ENCODE measurements around the gene ABHD17A. TPM values are rescaled to one million over a fixed set of nuclear protein-coding genes. Genes with fewer than 3 reads are reported as not detected.

ABHD17A gene
- total and polyA plus RNA-seq, 9 of the 15 experiments (the other 6 are each of a cell fraction or from before 2014, with no cell fraction given) = 0.04 to 135 (median 21.8) TPM; not detected in 1

DNA sequence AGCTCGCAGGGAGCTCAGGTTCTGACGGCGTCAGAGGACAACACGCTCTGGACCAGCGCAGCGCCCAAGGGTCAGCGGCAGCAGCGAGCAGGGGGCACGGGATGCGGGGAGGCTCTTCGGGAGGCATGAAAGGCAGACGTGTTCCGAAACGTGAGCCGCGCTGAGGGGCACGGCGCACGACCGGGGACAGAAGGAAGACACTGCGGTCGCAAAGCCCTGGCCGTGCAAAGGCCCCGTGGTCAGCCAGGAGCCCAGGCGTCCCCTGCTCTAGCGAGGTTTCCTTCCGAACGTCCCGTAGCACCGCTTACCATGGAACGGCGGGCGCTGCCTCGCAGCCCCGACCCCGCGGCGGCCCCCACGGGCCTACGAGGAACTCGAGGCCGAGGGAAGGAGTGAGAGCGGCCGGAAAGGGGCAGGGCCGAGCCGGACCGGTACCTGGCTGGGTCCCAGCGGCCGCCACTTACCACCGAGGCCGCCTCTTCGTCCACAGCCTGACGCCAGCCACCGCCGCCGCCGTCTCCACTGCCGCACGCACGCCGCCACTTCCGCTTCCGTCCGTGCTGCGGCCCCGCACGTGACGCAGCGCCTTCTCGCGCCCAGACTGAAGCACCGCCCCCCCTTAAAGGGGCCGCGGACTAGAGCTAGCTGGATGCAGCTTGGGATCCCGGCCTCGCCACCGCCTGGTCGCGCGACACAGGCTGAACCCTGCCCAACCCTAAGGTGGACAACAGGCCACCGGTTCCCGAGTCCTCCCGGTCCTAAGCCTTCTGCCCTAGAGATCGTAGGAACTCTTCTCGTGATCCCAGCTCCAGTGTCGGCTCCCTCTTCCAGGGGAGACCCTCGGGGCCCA, 9.4 kb downstream of the ABHD17A start (continued):
- TF ChIP-seq RBFOX2 (IDR thresholded peaks at IDR 0.05; ENCODE audit: low read depth, low read length) (peak; percentile 96), HNRNPLL (IDR thresholded peaks at IDR 0.05; ENCODE audit: low read depth, low read length, poor library complexity, severe bottlenecking) (peak; percentile 86), SRF (CRISPR knock-in tag; IDR thresholded peaks at IDR 0.05) (peak in 1 of 2 experiments; percentile 66; a peak in 1 of 4 replicates), ZNF431 (CRISPR knock-in tag; IDR thresholded peaks at IDR 0.05) (no peak), GTF2F1 (IDR thresholded peaks at IDR 0.05; ENCODE audit: low read depth, low read length) (0 out of 2 replicates have a peak, but pooled peaks have one; percentile 42), ZNF507 (tag; conservative IDR thresholded peaks at IDR 0.05) (no peak), CSDE1 (IDR thresholded peaks at IDR 0.05) (no peak), ZNF121 (CRISPR knock-in tag; conservative IDR thresholded peaks at IDR 0.05) (no peak), MAZ (CRISPR knock-in tag; conservative IDR thresholded peaks at IDR 0.05 in 1 of 2, IDR thresholded peaks at IDR 0.05 in 1 of 2) (peak; percentile 74 to 78; a peak in 3 of 4 replicates), DPF2 (IDR thresholded peaks at IDR 0.05) (no peak), KLF1 (tag; IDR thresholded peaks at IDR 0.05) (0 out of 2 replicates have a peak, but pooled peaks have one; percentile 24), ZNF57 (CRISPR knock-in tag; IDR thresholded peaks at IDR 0.05) (no peak), ZZZ3 (IDR thresholded peaks at IDR 0.05) (no peak), HOXB6 (CRISPR knock-in tag; IDR thresholded peaks at IDR 0.05; ENCODE audit: borderline replicate concordance) (no peak), ZNF134 (CRISPR knock-in tag; conservative IDR thresholded peaks at IDR 0.05) (no peak)
- TF ChIP-seq, protein P1, sequence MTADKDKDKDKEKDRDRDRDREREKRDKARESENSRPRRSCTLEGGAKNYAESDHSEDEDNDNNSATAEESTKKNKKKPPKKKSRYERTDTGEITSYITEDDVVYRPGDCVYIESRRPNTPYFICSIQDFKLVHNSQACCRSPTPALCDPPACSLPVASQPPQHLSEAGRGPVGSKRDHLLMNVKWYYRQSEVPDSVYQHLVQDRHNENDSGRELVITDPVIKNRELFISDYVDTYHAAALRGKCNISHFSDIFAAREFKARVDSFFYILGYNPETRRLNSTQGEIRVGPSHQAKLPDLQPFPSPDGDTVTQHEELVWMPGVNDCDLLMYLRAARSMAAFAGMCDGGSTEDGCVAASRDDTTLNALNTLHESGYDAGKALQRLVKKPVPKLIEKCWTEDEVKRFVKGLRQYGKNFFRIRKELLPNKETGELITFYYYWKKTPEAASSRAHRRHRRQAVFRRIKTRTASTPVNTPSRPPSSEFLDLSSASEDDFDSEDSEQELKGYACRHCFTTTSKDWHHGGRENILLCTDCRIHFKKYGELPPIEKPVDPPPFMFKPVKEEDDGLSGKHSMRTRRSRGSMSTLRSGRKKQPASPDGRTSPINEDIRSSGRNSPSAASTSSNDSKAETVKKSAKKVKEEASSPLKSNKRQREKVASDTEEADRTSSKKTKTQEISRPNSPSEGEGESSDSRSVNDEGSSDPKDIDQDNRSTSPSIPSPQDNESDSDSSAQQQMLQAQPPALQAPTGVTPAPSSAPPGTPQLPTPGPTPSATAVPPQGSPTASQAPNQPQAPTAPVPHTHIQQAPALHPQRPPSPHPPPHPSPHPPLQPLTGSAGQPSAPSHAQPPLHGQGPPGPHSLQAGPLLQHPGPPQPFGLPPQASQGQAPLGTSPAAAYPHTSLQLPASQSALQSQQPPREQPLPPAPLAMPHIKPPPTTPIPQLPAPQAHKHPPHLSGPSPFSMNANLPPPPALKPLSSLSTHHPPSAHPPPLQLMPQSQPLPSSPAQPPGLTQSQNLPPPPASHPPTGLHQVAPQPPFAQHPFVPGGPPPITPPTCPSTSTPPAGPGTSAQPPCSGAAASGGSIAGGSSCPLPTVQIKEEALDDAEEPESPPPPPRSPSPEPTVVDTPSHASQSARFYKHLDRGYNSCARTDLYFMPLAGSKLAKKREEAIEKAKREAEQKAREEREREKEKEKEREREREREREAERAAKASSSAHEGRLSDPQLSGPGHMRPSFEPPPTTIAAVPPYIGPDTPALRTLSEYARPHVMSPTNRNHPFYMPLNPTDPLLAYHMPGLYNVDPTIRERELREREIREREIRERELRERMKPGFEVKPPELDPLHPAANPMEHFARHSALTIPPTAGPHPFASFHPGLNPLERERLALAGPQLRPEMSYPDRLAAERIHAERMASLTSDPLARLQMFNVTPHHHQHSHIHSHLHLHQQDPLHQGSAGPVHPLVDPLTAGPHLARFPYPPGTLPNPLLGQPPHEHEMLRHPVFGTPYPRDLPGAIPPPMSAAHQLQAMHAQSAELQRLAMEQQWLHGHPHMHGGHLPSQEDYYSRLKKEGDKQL (CRISPR knock-in tag; IDR thresholded peaks at IDR 0.05; ENCODE audit: borderline replicate concordance) = no peak
- TF ChIP-seq, protein P2, sequence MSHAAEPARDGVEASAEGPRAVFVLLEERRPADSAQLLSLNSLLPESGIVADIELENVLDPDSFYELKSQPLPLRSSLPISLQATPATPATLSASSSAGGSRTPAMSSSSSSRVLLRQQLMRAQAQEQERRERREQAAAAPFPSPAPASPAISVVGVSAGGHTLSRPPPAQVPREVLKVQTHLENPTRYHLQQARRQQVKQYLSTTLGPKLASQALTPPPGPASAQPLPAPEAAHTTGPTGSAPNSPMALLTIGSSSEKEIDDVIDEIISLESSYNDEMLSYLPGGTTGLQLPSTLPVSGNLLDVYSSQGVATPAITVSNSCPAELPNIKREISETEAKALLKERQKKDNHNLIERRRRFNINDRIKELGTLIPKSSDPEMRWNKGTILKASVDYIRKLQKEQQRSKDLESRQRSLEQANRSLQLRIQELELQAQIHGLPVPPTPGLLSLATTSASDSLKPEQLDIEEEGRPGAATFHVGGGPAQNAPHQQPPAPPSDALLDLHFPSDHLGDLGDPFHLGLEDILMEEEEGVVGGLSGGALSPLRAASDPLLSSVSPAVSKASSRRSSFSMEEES (CRISPR knock-in tag; IDR thresholded peaks at IDR 0.05) = peak; percentile 80
- TF ChIP-seq, protein P3, sequence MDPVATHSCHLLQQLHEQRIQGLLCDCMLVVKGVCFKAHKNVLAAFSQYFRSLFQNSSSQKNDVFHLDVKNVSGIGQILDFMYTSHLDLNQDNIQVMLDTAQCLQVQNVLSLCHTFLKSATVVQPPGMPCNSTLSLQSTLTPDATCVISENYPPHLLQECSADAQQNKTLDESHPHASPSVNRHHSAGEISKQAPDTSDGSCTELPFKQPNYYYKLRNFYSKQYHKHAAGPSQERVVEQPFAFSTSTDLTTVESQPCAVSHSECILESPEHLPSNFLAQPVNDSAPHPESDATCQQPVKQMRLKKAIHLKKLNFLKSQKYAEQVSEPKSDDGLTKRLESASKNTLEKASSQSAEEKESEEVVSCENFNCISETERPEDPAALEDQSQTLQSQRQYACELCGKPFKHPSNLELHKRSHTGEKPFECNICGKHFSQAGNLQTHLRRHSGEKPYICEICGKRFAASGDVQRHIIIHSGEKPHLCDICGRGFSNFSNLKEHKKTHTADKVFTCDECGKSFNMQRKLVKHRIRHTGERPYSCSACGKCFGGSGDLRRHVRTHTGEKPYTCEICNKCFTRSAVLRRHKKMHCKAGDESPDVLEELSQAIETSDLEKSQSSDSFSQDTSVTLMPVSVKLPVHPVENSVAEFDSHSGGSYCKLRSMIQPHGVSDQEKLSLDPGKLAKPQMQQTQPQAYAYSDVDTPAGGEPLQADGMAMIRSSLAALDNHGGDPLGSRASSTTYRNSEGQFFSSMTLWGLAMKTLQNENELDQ (CRISPR knock-in tag; IDR thresholded peaks at IDR 0.05; ENCODE audit: borderline replicate concordance) = no peak

All from K562 (cell line).